GM21381 (cell line): ENCODE results near the gene MPHOSPH10.
"Not testable (repeated sequence)": the region's sequence is repeated elsewhere in the genome, so short reads cannot be mapped to it uniquely, and the experiment has no call there.

ENCODE experiments used
- ATAC-seq: cut with Tn5 transposase; IDR thresholded peaks from one replicate; pipeline ENCODE4 v1.9.1; 2021; ENCODE audit warnings: mild to moderate bottlenecking, moderate library complexity; ENCODE audit not compliant: unreplicated experiment

The MPHOSPH10 gene

GRCh38 chr2:71157124-71157793 lies 26.8 kb downstream of the MPHOSPH10 start:
- ATAC-seq: no peak

GRCh38 chr2:71166812-71167211 lies 36.4 kb downstream of the MPHOSPH10 start:
- no peak for ATAC-seq

GRCh38 chr2:71173096-71173495 lies 42.7 kb downstream of the MPHOSPH10 start:
- ATAC-seq: no peak

GRCh38 chr2:71174207-71174606 lies 43.8 kb downstream of the MPHOSPH10 start:
- ATAC-seq: no peak

GRCh38 chr2:71178836-71179235 lies 48.4 kb downstream of the MPHOSPH10 start:
- ATAC-seq: not testable (repeated sequence)

GRCh38 chr2:71181316-71181715 lies 50.9 kb downstream of the MPHOSPH10 start:
- ATAC-seq: no peak

GRCh38 chr2:71183306-71184115 lies 53.1 kb downstream of the MPHOSPH10 start:
- not testable (repeated sequence) for ATAC-seq

GRCh38 chr2:71186973-71187372 lies 56.5 kb downstream of the MPHOSPH10 start:
- no peak for ATAC-seq

GRCh38 chr2:71187589-71187988 lies 57.2 kb downstream of the MPHOSPH10 start:
- no peak for ATAC-seq

- ATAC-seq: no peak
These were observed 60.5 kb downstream of the MPHOSPH10 start for GRCh38 chr2:71190656-71191569.

GRCh38 chr2:71191570-71191943 lies 61.1 kb downstream of the MPHOSPH10 start:
- ATAC-seq: no peak
